ENCODE data around the gene TMEM204. TPM values are rescaled to one million over a fixed set of nuclear protein-coding genes. Genes with fewer than 3 reads are reported as not detected.

TMEM204 gene
- total RNA-seq, 4 donors from 2014 or later = 9.4 to 22.5 (median 13.3) TPM

- H3K36me3 ChIP-seq = no peaks in the 10 kb centered on the region
- no peak overlapping the region for H3K4me3 ChIP-seq
- peaks cover 17% of the 10 kb centered on the region for H3K27me3 ChIP-seq
- H3K9me3 ChIP-seq = no peaks in the 10 kb centered on the region
- DNase-seq = no peak
- H3K27ac ChIP-seq = no peak overlapping the region
- no peak for TF ChIP-seq POLR2A (IDR thresholded peaks at IDR 0.05)
- TF ChIP-seq POLR2AphosphoS5 (IDR thresholded peaks at IDR 0.05) = no peak
- TF ChIP-seq CTCF (IDR thresholded peaks at IDR 0.05) = no peak
- TF ChIP-seq EP300 (IDR thresholded peaks at IDR 0.05; ENCODE audit: low read depth) = no peak
- WGBS, 2 donors (ENCODE audit: low coverage in 1 of 2) = 83% methylated on average over 24 of the region's 24 CpGs; no CpG with 5 or more reads in 1 of the 2 donors
- in situ Hi-C loops (cut with MboI; ENCODE audit: low pct_ligation_motif_present in 1 of 4, low pct_unique_long_range_greater_than_20kb in 1 of 4, low sequenced_read_pairs in 3 of 4) (no loop called here), intact Hi-C loops (cut with DNase I; ENCODE audit: low total_unique reads) (no loop called here)
- H3K4me1 ChIP-seq = peaks cover 5 to 8% (median 7%) of the 10 kb centered on the region in 4 donors
Measured at GRCh38 chr16:1488054-1488601, 45.3 kb upstream of the TMEM204 start.

GRCh38 chr16:1488619-1489018, 44.8 kb upstream of the TMEM204 start, which contains the start of gene PTX4:
Gene PTX4, minus strand, starts transcription at chr16:1488944. Its CDS starts 35 bp downstream, at chr16:1488909.
- Histone ChIP-seq H3K4me3 (no peak within 1 kb of the TSS), H3K4me1 (peaks cover 5 to 8% (median 7%) of the 10 kb centered on the region in 4 donors), H3K9me3 (no peaks in the 10 kb centered on the region), H3K27me3 (peaks cover 12% of the 10 kb centered on the region), H3K36me3 (no peaks in the 10 kb centered on the region), H3K27ac (no peak within 1 kb of the TSS)
- DNase-seq = no peak
- intact Hi-C loops (cut with DNase I; ENCODE audit: low total_unique reads) = no loop called here
- WGBS, 2 donors (ENCODE audit: low coverage in 1 of 2) = 80 to 82% methylated on average over 2 to 19 of the region's 19 CpGs
- in situ Hi-C loops (cut with MboI; ENCODE audit: low pct_ligation_motif_present in 1 of 4, low pct_unique_long_range_greater_than_20kb in 1 of 4, low sequenced_read_pairs in 3 of 4) = no loop called here
- no peak for TF ChIP-seq CTCF (IDR thresholded peaks at IDR 0.05)
- no peak for TF ChIP-seq EP300 (IDR thresholded peaks at IDR 0.05; ENCODE audit: low read depth)
- TF ChIP-seq POLR2A (IDR thresholded peaks at IDR 0.05) = no peak
- no peak for TF ChIP-seq POLR2AphosphoS5 (IDR thresholded peaks at IDR 0.05)

GRCh38 chr16:1489077-1489476, 44.4 kb upstream of the TMEM204 start:
- no peak for DNase-seq
- Histone ChIP-seq H3K36me3 (no peaks in the 10 kb centered on the region), H3K4me3 (no peak overlapping the region), H3K27me3 (peaks cover 8% of the 10 kb centered on the region), H3K4me1 (peaks cover 5 to 12% (median 10%) of the 10 kb centered on the region in 4 donors), H3K9me3 (no peaks in the 10 kb centered on the region), H3K27ac (no peak overlapping the region)
- no peak for TF ChIP-seq POLR2AphosphoS5 (IDR thresholded peaks at IDR 0.05)
- WGBS, 2 donors (ENCODE audit: low coverage in 1 of 2) = 90 to 94% methylated on average over 2 to 12 of the region's 12 CpGs
- intact Hi-C loops (cut with DNase I; ENCODE audit: low total_unique reads) (no loop called here), in situ Hi-C loops (cut with MboI; ENCODE audit: low pct_ligation_motif_present in 1 of 4, low pct_unique_long_range_greater_than_20kb in 1 of 4, low sequenced_read_pairs in 3 of 4) (no loop called here)

GRCh38 chr16:1491327-1491726, 42.1 kb upstream of the TMEM204 start:
- peaks cover 5 to 21% (median 19%) of the 10 kb centered on the region in 4 donors for H3K4me1 ChIP-seq
- no peaks in the 10 kb centered on the region for H3K9me3 ChIP-seq
- H3K4me3 ChIP-seq = no peak overlapping the region
- no peak for DNase-seq
- no peaks in the 10 kb centered on the region for H3K27me3 ChIP-seq
- in situ Hi-C loops (cut with MboI; ENCODE audit: low pct_ligation_motif_present in 1 of 4, low pct_unique_long_range_greater_than_20kb in 1 of 4, low sequenced_read_pairs in 3 of 4) (no loop called here), intact Hi-C loops (cut with DNase I; ENCODE audit: low total_unique reads) (no loop called here)
- H3K27ac ChIP-seq = no peak overlapping the region
- no peaks in the 10 kb centered on the region for H3K36me3 ChIP-seq
- TF ChIP-seq POLR2AphosphoS5 (IDR thresholded peaks at IDR 0.05) (no peak), POLR2A (IDR thresholded peaks at IDR 0.05) (no peak)
- 93% methylated on average over 12 of the region's 12 CpGs; no CpG with 5 or more reads in 1 of the 2 donors for WGBS, 2 donors (ENCODE audit: low coverage in 1 of 2)

GRCh38 chr16:1492082-1492922, 41.2 kb upstream of the TMEM204 start:
- 85 to 89% methylated on average over 15 to 23 of the region's 23 CpGs for WGBS, 2 donors (ENCODE audit: low coverage in 1 of 2)
- Histone ChIP-seq H3K4me3 (peak overlapping the region; percentile 35 to 84 (median 71)), H3K27ac (peak overlapping the region; percentile 85 to 92 (median 88)), H3K36me3 (no peaks in the 10 kb centered on the region), H3K9me3 (no peaks in the 10 kb centered on the region), H3K27me3 (no peaks in the 10 kb centered on the region), H3K4me1 (peaks cover 5 to 21% (median 19%) of the 10 kb centered on the region in 4 donors)
- no peak for TF ChIP-seq EP300 (IDR thresholded peaks at IDR 0.05; ENCODE audit: low read depth)
- TF ChIP-seq CTCF (IDR thresholded peaks at IDR 0.05) = peak in 1 of 5 experiments; percentile 33
- in situ Hi-C loops (cut with MboI; ENCODE audit: low pct_ligation_motif_present in 1 of 4, low pct_unique_long_range_greater_than_20kb in 1 of 4, low sequenced_read_pairs in 3 of 4) (no loop called here), intact Hi-C loops (cut with DNase I; ENCODE audit: low total_unique reads) (no loop called here)
- DNase-seq = no peak

Measured in transverse colon (tissue), 4 donors.